CD14-positive monocyte (primary cell): ENCODE data around the gene USP9X. TPM values are rescaled to one million over a fixed set of nuclear protein-coding genes. Genes with fewer than 3 reads are reported as not detected.

Experiments used
- DNase-seq, 3 donors: peaks; one replicate each; pipeline ENCODE4 v3.0.0-alpha.2; 2011 to 2022
- H2AFZ ChIP-seq: 2 replicates; pipeline ENCODE4 v1.6.0; 2012; ENCODE audit warnings: mild to moderate bottlenecking, low read depth, low read length, inconsistent platforms; ENCODE audit not compliant: insufficient read depth, poor library complexity, severe bottlenecking
- H3K27ac ChIP-seq, 2 donors: 1 replicate in 1 of 2; 2 replicates in 1 of 2; pipeline ENCODE4 v1.5.1; 2012 to 2013; ENCODE audit warnings: low read length in 2 of 2, control low read depth in 1 of 2, inconsistent platforms in 1 of 2, low read depth in 1 of 2, mild to moderate bottlenecking in 1 of 2
- H3K27me3 ChIP-seq, 2 donors: one replicate each; pipeline versions ENCODE4 v1.6.0 to v1.6.1; 2011 to 2013; ENCODE audit warnings: low read length in 2 of 2; ENCODE audit not compliant: control insufficient read depth in 2 of 2, insufficient read depth in 2 of 2
- H3K36me3 ChIP-seq, 2 donors: replicated peaks in 1 of 2; 1 replicate in 1 of 2; 2 replicates in 1 of 2; pipeline versions ENCODE4 v1.5.1 to v1.6.1; 2012 to 2013; ENCODE audit warnings: low read length in 2 of 2, control low read depth in 1 of 2, inconsistent platforms in 1 of 2, mild to moderate bottlenecking in 1 of 2; ENCODE audit not compliant: insufficient read depth in 2 of 2, control insufficient read depth in 1 of 2
- H3K4me1 ChIP-seq, 2 donors: 1 replicate in 1 of 2; 2 replicates in 1 of 2; pipeline versions ENCODE4 v1.5.1 to v1.6.1; 2012 to 2013; ENCODE audit warnings: low read length in 2 of 2, control low read depth in 1 of 2, inconsistent platforms in 1 of 2, mild to moderate bottlenecking in 1 of 2, moderate library complexity in 1 of 2; ENCODE audit not compliant: insufficient read depth in 2 of 2, control insufficient read depth in 1 of 2
- H3K4me2 ChIP-seq: replicated peaks from 2 replicates; pipeline ENCODE3; 2012; ENCODE audit warnings: low read length, moderate library complexity, mild to moderate bottlenecking; ENCODE audit not compliant: poor library complexity, severe bottlenecking; ENCODE audit errors: extremely low read depth
- H3K4me3 ChIP-seq, 3 experiments: fragments of 200-600 bp in 1 of 3; sonication (generic) in 1 of 3; replicated peaks in 1 of 3; 1 replicate in 2 of 3; 2 replicates in 1 of 3; pipeline ENCODE4 v1.5.1; 2011 to 2013; ENCODE audit warnings: low read length in 3 of 3, mild to moderate bottlenecking in 3 of 3, control low read depth in 2 of 3, low read depth in 2 of 3, inconsistent platforms in 1 of 3, moderate library complexity in 1 of 3
- H3K79me2 ChIP-seq: 2 replicates; pipeline ENCODE4 v1.6.0; 2012; ENCODE audit warnings: mild to moderate bottlenecking, control low read depth, inconsistent platforms, low read length, moderate library complexity; ENCODE audit not compliant: insufficient read depth
- H3K9ac ChIP-seq: 2 replicates; pipeline ENCODE4 v1.6.0; 2017; ENCODE audit warnings: low read length, mild to moderate bottlenecking; ENCODE audit not compliant: insufficient read depth, poor library complexity, severe bottlenecking
- H3K9me3 ChIP-seq, 2 donors: replicated peaks in 1 of 2; 1 replicate in 1 of 2; 2 replicates in 1 of 2; pipeline versions ENCODE4 v1.5.1 to v1.6.1; 2012 to 2013; ENCODE audit warnings: low read length in 2 of 2, control low read depth in 1 of 2; ENCODE audit not compliant: control insufficient read depth in 1 of 2, insufficient read depth in 1 of 2
- H4K20me1 ChIP-seq: 2 replicates; pipeline ENCODE4 v1.6.0; 2012; ENCODE audit warnings: mild to moderate bottlenecking, low read length, control low read depth, moderate library complexity; ENCODE audit not compliant: insufficient read depth
- H3K27ac Mint-ChIP-seq, 7 donors: one replicate each; pipeline ENCODE4 v1.8.0; 2020; ENCODE audit warnings: mild to moderate bottlenecking in 7 of 7, mixed read lengths in 7 of 7, moderate library complexity in 6 of 7, inconsistent platforms in 2 of 7
- H3K27me3 Mint-ChIP-seq, 3 donors: one replicate each; pipeline ENCODE4 v1.8.0; 2021 to 2022; ENCODE audit warnings: low read depth in 3 of 3, mild to moderate bottlenecking in 3 of 3, mixed read lengths in 3 of 3, moderate library complexity in 3 of 3, inconsistent platforms in 1 of 3
- H3K36me3 Mint-ChIP-seq, 2 donors: one replicate each; pipeline ENCODE4 v1.8.0; 2020; ENCODE audit warnings: mixed read lengths in 2 of 2, inconsistent platforms in 1 of 2, mild to moderate bottlenecking in 1 of 2
- H3K4me1 Mint-ChIP-seq: one replicate; pipeline ENCODE4 v1.8.0; 2020; ENCODE audit warnings: mild to moderate bottlenecking, mixed read lengths
- H3K4me3 Mint-ChIP-seq, 2 donors: one replicate each; pipeline ENCODE4 v1.8.0; 2020; ENCODE audit warnings: mild to moderate bottlenecking in 2 of 2, mixed read lengths in 2 of 2, moderate library complexity in 1 of 2
- H3K9me3 Mint-ChIP-seq, 7 donors: one replicate each; pipeline ENCODE4 v1.8.0; 2020 to 2022; ENCODE audit warnings: mixed read lengths in 7 of 7, mild to moderate bottlenecking in 6 of 7, moderate library complexity in 6 of 7, inconsistent platforms in 2 of 7
- WGBS: methylation state at CpG from one replicate; pipeline ENCODE4 v1.1.5; 2013; ENCODE audit warnings: missing lambda C conversion rate; ENCODE audit not compliant: insufficient coverage; 5-methylcytosine and 5-hydroxymethylcytosine counted together
- intact Hi-C, 2 donors: fragments of 100-400 bp; cut with micrococcal nuclease; formaldehyde crosslinking; loops; one replicate each; pipeline versions ENCODE4 v1.15.0 to v1.15.1; 2023
- polyA plus RNA-seq, 3 donors: library from polyadenylated mRNA; depleted of rRNA in 1 of 3; unstranded in 2 of 3; stranded (reverse) in 1 of 3; fragments of 300-500 nt in 2 of 3; fragments of >200 nt in 1 of 3; fragmentation: Illumina TruSeq in 2 of 3; gene quantifications; 1 replicate in 2 of 3; 2 replicates in 1 of 3; pipeline ENCODE4 v1.2.3, GENCODE V29; 2012 to 2021
- TF ChIP-seq, protein P1 (sequence below): fragments of 200-600 bp; IDR thresholded peaks from one replicate; pipeline ENCODE4 v1.8.0; 2022; ENCODE audit warnings: antibody characterized with exemption, mild to moderate bottlenecking

USP9X gene
- polyA plus RNA-seq, 3 donors, result 8.3 to 16.1 (median 9.6) TPM

DNA sequence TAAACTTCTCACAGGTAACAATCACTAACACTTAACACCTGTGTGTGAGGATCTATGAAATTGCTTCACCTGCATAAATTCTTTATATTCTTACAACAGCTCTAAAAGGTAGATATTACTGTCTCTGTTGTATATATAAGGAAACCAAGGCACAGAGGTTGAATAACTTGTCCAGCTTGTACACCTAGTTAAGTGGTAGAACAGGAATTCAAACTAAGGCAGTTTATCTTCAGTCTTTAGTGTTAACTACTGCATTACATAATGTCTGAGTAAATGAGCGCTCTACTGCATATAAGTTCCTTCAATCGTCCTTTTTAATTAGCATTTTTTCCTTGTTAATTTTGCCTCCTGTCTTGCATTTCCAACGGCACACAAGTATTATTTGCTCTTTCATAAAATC lies 15.0 kb downstream of the USP9X start:
- H3K4me1 ChIP-seq, result peaks cover 13% of the 10 kb centered on the region in 2 donors
- no peaks in the 10 kb centered on the region for H3K36me3 ChIP-seq
- H3K9me3 Mint-ChIP-seq, result peaks cover 0 to 2% (median 0%) of the 10 kb centered on the region in 7 donors
- no peak overlapping the region for H3K27ac Mint-ChIP-seq
- H3K4me1 Mint-ChIP-seq, result peaks cover 29% of the 10 kb centered on the region
- H3K9me3 ChIP-seq, result no peaks in the 10 kb centered on the region
- no peak overlapping the region for H3K4me3 ChIP-seq
- H3K9ac ChIP-seq, result no peak overlapping the region
- H3K4me2 ChIP-seq, result no peak overlapping the region
- intact Hi-C loops, result no loop called here
- H3K36me3 Mint-ChIP-seq, result peaks cover 0 to 4% of the 10 kb centered on the region in 2 donors
- no peak overlapping the region for H3K27ac ChIP-seq
- DNase-seq, result no peak
- peaks cover 0 to 12% (median 0%) of the 10 kb centered on the region in 3 donors for H3K27me3 Mint-ChIP-seq
- H3K4me3 Mint-ChIP-seq, result no peak overlapping the region
- peaks cover 0 to 3% of the 10 kb centered on the region in 2 donors for H3K27me3 ChIP-seq
- WGBS, result no CpG with 5 or more reads among the region's 3 CpGs
- TF ChIP-seq, protein P1, sequence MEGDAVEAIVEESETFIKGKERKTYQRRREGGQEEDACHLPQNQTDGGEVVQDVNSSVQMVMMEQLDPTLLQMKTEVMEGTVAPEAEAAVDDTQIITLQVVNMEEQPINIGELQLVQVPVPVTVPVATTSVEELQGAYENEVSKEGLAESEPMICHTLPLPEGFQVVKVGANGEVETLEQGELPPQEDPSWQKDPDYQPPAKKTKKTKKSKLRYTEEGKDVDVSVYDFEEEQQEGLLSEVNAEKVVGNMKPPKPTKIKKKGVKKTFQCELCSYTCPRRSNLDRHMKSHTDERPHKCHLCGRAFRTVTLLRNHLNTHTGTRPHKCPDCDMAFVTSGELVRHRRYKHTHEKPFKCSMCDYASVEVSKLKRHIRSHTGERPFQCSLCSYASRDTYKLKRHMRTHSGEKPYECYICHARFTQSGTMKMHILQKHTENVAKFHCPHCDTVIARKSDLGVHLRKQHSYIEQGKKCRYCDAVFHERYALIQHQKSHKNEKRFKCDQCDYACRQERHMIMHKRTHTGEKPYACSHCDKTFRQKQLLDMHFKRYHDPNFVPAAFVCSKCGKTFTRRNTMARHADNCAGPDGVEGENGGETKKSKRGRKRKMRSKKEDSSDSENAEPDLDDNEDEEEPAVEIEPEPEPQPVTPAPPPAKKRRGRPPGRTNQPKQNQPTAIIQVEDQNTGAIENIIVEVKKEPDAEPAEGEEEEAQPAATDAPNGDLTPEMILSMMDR, result no peak
- peaks cover 100% of the 10 kb centered on the region for H3K79me2 ChIP-seq
- peaks cover 98% of the 10 kb centered on the region for H4K20me1 ChIP-seq
- H2AFZ ChIP-seq, result no peak overlapping the region

DNA sequence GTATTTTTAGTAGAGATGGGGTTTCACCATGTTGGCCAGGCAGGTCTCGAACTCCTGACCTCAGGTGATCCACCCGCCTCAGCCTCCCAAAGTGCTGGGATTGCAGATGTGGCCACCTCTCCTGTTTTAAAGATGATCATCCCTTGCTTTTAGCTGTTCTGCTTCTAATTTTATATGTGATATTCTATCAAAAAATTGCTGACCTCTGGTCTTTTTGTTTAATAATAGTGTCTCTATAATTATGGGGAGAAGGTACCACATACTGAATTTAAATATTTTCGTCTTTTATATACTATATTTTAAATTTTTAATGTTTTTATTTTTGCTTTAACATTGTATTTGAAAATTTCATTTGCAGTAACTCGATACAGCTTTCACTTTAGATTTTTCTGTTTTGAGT lies 15.6 kb downstream of the USP9X start:
- Histone ChIP-seq H3K36me3 (no peaks in the 10 kb centered on the region), H3K9me3 (no peaks in the 10 kb centered on the region), H3K4me2 (no peak overlapping the region), H3K4me3 (no peak overlapping the region), H3K4me1 (peaks cover 7% of the 10 kb centered on the region in 2 donors), H2AFZ (no peak overlapping the region), H3K79me2 (peaks cover 100% of the 10 kb centered on the region), H4K20me1 (peaks cover 98% of the 10 kb centered on the region), H3K27me3 (peaks cover 0 to 5% of the 10 kb centered on the region in 2 donors), H3K9ac (no peak overlapping the region), H3K27ac (no peak overlapping the region)
- Mint-ChIP-seq H3K4me1 (peaks cover 25% of the 10 kb centered on the region), H3K36me3 (peaks cover 0 to 4% of the 10 kb centered on the region in 2 donors), H3K9me3 (peaks cover 0 to 2% (median 0%) of the 10 kb centered on the region in 7 donors), H3K27me3 (peaks cover 0 to 9% (median 0%) of the 10 kb centered on the region in 3 donors), H3K27ac (no peak overlapping the region), H3K4me3 (no peak overlapping the region)
- intact Hi-C loops, result no loop called here
- no peak for DNase-seq
- TF ChIP-seq, protein P1, result no peak
- WGBS, result no CpG with 5 or more reads among the region's 4 CpGs
